KMS-11 (cell line): Measurements from ENCODE around the gene BATF.

Experiments
- H2AFZ ChIP-seq: fragments of 200-600 bp; sonication (generic); 2 replicates; pipeline ENCODE4 v1.6.1; 2016; ENCODE audit warnings: antibody characterized with exemption, mixed run types, low read depth
- H3K27ac ChIP-seq: fragments of 200-600 bp; sonication (generic); 2 replicates; pipeline ENCODE4 v1.6.1; 2016; ENCODE audit warnings: mild to moderate bottlenecking, mixed run types
- H3K27me3 ChIP-seq: fragments of 200-600 bp; sonication (generic); 2 replicates; pipeline ENCODE4 v1.6.1; 2017; ENCODE audit warnings: mild to moderate bottlenecking, low read depth, mixed run types, moderate library complexity; ENCODE audit not compliant: insufficient read depth
- H3K36me3 ChIP-seq: fragments of 200-600 bp; sonication (generic); 2 replicates; pipeline ENCODE4 v1.6.1; 2017; ENCODE audit warnings: mild to moderate bottlenecking, mixed run types; ENCODE audit not compliant: insufficient read depth
- H3K4me1 ChIP-seq: fragments of 200-600 bp; sonication (generic); 2 replicates; pipeline ENCODE4 v1.6.1; 2016; ENCODE audit warnings: mild to moderate bottlenecking, low read depth, mixed run types; ENCODE audit not compliant: poor library complexity, severe bottlenecking
- H3K4me2 ChIP-seq: fragments of 200-600 bp; sonication (generic); 2 replicates; pipeline ENCODE4 v1.7.0; 2016; ENCODE audit warnings: mild to moderate bottlenecking, mixed run types
- H3K4me3 ChIP-seq: fragments of 200-600 bp; sonication (generic); IDR thresholded peaks from 2 replicates; pipeline ENCODE4 v1.6.1; 2017; ENCODE audit warnings: low read depth, low read length, mixed read lengths; ENCODE audit not compliant: insufficient read depth
- H3K79me2 ChIP-seq: fragments of 200-600 bp; sonication (generic); 2 replicates; pipeline ENCODE4 v1.6.1; 2016; ENCODE audit warnings: low read depth, mixed run types; ENCODE audit not compliant: insufficient read depth
- H3K9ac ChIP-seq: fragments of 200-600 bp; sonication (generic); 2 replicates; pipeline ENCODE4 v1.6.1; 2016; ENCODE audit warnings: mild to moderate bottlenecking, mixed run types
- H4K20me1 ChIP-seq: fragments of 200-600 bp; sonication (generic); 2 replicates; pipeline ENCODE4 v1.6.1; 2016; ENCODE audit warnings: mild to moderate bottlenecking, mixed run types; ENCODE audit not compliant: insufficient read depth
- TF ChIP-seq, protein P1 (sequence below): fragments of 200-600 bp; sonication (generic); conservative IDR thresholded peaks from 2 replicates; pipeline ENCODE4 v1.6.1; 2017; ENCODE audit warnings: low read depth, mild to moderate bottlenecking, antibody characterized with exemption, low read length, moderate library complexity, mixed read lengths

The BATF gene

DNA sequence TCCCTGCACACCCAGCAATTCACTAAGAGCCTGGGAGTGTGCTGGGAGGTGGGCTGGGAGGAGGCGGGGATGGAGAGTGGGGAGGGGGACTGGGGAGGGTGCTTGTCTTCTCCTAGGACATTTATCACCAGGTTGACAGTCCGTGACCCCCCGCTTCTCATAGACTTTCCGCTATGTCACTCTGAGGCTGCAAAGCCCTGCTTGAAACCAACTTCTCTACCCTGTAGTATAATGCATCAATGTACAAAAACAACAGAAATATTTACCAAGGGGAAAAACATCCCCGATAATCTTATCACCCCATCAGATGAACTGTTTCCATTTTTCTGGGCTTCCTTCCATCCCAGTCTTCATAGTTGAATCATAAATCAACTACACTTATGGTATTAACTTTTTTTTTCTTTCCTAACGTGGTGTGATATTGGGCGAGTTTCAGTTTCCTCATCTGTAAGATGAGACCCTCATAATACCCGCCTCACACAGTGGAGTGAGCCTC lies 28.6 kb upstream of the BATF start:
- Histone ChIP-seq H3K79me2 (no peaks in the 10 kb centered on the region), H3K4me3 (no peak overlapping the region), H3K4me1 (peaks cover 24% of the 10 kb centered on the region), H3K4me2 (no peak overlapping the region), H3K36me3 (no peaks in the 10 kb centered on the region), H2AFZ (no peak overlapping the region), H4K20me1 (no peaks in the 10 kb centered on the region), H3K27me3 (no peaks in the 10 kb centered on the region), H3K27ac (no peak overlapping the region), H3K9ac (no peak overlapping the region)
- TF ChIP-seq, protein P1, sequence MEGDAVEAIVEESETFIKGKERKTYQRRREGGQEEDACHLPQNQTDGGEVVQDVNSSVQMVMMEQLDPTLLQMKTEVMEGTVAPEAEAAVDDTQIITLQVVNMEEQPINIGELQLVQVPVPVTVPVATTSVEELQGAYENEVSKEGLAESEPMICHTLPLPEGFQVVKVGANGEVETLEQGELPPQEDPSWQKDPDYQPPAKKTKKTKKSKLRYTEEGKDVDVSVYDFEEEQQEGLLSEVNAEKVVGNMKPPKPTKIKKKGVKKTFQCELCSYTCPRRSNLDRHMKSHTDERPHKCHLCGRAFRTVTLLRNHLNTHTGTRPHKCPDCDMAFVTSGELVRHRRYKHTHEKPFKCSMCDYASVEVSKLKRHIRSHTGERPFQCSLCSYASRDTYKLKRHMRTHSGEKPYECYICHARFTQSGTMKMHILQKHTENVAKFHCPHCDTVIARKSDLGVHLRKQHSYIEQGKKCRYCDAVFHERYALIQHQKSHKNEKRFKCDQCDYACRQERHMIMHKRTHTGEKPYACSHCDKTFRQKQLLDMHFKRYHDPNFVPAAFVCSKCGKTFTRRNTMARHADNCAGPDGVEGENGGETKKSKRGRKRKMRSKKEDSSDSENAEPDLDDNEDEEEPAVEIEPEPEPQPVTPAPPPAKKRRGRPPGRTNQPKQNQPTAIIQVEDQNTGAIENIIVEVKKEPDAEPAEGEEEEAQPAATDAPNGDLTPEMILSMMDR = no peak

DNA sequence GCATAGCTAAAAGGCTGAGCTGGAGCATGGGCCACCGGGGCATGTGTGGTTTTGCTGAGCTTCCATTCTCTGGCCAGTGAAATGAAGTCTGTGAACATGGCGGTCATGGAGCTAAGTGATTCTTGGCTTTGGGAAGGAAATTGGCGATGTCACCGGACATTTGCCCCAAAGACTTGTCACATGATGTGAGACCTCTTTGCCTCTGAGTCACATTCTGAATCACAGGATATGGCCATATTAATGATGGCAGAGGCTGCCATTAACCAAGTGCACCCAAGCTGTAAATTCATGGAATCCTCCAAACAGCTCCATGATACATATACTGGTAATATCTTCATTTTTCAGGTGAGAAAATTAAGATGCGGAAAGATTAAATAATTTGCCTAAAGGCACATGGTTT lies 27.4 kb upstream of the BATF start:
- H3K4me3 ChIP-seq = no peak overlapping the region
- peak overlapping the region; percentile 94; the same call in 1 of the 2 replicates for H3K4me2 ChIP-seq
- H3K36me3 ChIP-seq = no peaks in the 10 kb centered on the region
- H2AFZ ChIP-seq = no peak overlapping the region; the same call in 1 of the 2 replicates
- H3K9ac ChIP-seq = no peak overlapping the region
- H4K20me1 ChIP-seq = no peaks in the 10 kb centered on the region
- H3K27me3 ChIP-seq = no peaks in the 10 kb centered on the region
- H3K4me1 ChIP-seq = peaks cover 24% of the 10 kb centered on the region
- H3K27ac ChIP-seq = peak overlapping the region; percentile 55; the same call in 1 of the 2 replicates
- no peaks in the 10 kb centered on the region for H3K79me2 ChIP-seq
- TF ChIP-seq, protein P1 = no peak

DNA sequence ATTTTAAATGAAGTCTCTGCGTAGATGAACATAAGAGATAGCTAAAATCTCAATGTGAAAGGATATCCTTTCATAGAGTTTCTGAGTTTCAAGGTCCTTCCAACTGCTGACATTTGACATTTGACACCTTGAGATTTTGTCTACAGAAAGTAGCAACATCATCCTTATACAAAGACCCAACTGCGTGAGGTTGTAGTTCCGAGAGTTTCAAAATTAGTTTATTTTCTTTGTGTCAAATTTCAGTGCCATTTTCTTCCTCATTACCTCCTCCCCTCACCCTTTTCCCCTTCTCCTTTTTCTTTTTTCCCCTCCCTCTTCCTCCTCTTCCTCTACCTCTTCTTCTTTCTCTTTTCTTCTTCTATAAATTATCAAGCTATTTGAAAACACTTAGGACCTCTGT lies 26.9 kb upstream of the BATF start:
- no peaks in the 10 kb centered on the region for H4K20me1 ChIP-seq
- peaks cover 24% of the 10 kb centered on the region for H3K4me1 ChIP-seq
- no peak overlapping the region; the same call in 1 of the 2 replicates for H2AFZ ChIP-seq
- H3K27me3 ChIP-seq = no peaks in the 10 kb centered on the region
- TF ChIP-seq, protein P1 = no peak
- H3K36me3 ChIP-seq = no peaks in the 10 kb centered on the region
- peak overlapping the region; percentile 55; the same call in 1 of the 2 replicates for H3K27ac ChIP-seq
- H3K79me2 ChIP-seq = no peaks in the 10 kb centered on the region
- no peak overlapping the region for H3K9ac ChIP-seq
- H3K4me2 ChIP-seq = peak overlapping the region; percentile 94
- H3K4me3 ChIP-seq = no peak overlapping the region

DNA sequence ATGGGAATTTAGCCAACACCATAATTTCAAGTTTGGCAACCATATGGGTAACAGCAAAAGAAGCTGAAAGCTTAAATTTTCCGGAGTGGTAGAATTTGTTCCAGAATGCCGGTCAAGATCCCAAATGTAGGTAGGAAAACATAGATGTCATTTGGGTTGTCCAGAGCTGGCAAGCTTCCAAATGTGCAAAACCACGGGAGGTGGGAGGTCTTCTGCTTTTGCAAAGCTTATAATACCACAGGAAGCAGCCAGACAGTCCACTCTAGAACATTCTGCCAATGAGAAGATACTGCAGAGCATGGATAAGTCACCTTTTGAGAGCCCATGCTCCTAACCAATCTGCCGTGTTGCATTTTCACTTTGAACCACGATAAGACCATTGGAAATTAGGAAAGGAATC lies 26.4 kb upstream of the BATF start:
- H3K4me2 ChIP-seq = peak overlapping the region; percentile 94

More for the DNA sequence above, 26.4 kb upstream of the BATF start:
- TF ChIP-seq, protein P1 = no peak
- no peak overlapping the region for H3K9ac ChIP-seq
- no peaks in the 10 kb centered on the region for H3K79me2 ChIP-seq
- no peaks in the 10 kb centered on the region for H4K20me1 ChIP-seq
- no peak overlapping the region for H3K4me3 ChIP-seq
- peak overlapping the region; percentile 55; the same call in 1 of the 2 replicates for H3K27ac ChIP-seq
- no peak overlapping the region for H2AFZ ChIP-seq
- no peaks in the 10 kb centered on the region for H3K36me3 ChIP-seq
- peaks cover 24% of the 10 kb centered on the region for H3K4me1 ChIP-seq
- H3K27me3 ChIP-seq = no peaks in the 10 kb centered on the region
